H1 (cell line): ENCODE data around the gene CD14. TPM values are rescaled to one million over a fixed set of nuclear protein-coding genes. Genes with fewer than 3 reads are reported as not detected.
A peak's percentile ranks its signal among the peaks of the same experiment; 100 is the strongest.
"Not testable (repeated sequence)": the region's sequence is repeated elsewhere in the genome, so short reads cannot be mapped to it uniquely, and the experiment has no call there.

ENCODE experiments used
- CTCF ChIA-PET: fragments of 300-600 bp; sonication (Branson Sonifier 250); formaldehyde crosslinking; loops from one replicate; lab custom pipeline; 2021; ENCODE audit not compliant: partially characterized antibody; lab: Charles Lee
- POLR2A ChIA-PET: fragments of 300-600 bp; sonication (Branson Sonifier 250); formaldehyde crosslinking; loops from one replicate; lab custom pipeline; 2021; ENCODE audit warnings: inconsistent platforms; ENCODE audit not compliant: partially characterized antibody; lab: Charles Lee
- DNase-seq, 2 experiments: peaks; one replicate each; pipeline versions ENCODE4 v3.0.0 to v3.0.0-alpha.2; 2010 to 2022; ENCODE audit warnings: low spot score in 2 of 2, low read depth in 1 of 2, mixed read lengths in 1 of 2
- FAIRE-seq: peaks from 2 replicates; lab custom pipeline; 2011; peaks lifted over from hg19 to GRCh38; lab: Jason Lieb, UNC
- H2AFZ ChIP-seq: 2 replicates; pipeline ENCODE4 v1.8.1; 2012; ENCODE audit warnings: low read length, inconsistent platforms
- H2AK5ac ChIP-seq: 2 replicates; pipeline ENCODE4 v1.6.1; 2013; ENCODE audit warnings: low read depth, low read length
- H2BK120ac ChIP-seq: replicated peaks from 2 replicates; pipeline ENCODE3; 2013; ENCODE audit warnings: low read depth, low read length, inconsistent platforms
- H2BK12ac ChIP-seq: 2 replicates; pipeline ENCODE4 v1.6.1; 2013; ENCODE audit warnings: low read depth, low read length
- H2BK15ac ChIP-seq: 2 replicates; pipeline ENCODE4 v1.6.1; 2013; ENCODE audit warnings: low read length
- H2BK20ac ChIP-seq: 2 replicates; pipeline ENCODE4 v1.6.1; 2013; ENCODE audit warnings: low read length
- H2BK5ac ChIP-seq: 2 replicates; pipeline ENCODE4 v1.6.1; 2013; ENCODE audit warnings: low read depth, low read length
- H3K14ac ChIP-seq: 2 replicates; pipeline ENCODE4 v1.6.1; 2013; ENCODE audit warnings: inconsistent platforms; ENCODE audit not compliant: insufficient read length
- H3K18ac ChIP-seq: 2 replicates; pipeline ENCODE4 v1.6.1; 2013; ENCODE audit warnings: low read length; ENCODE audit errors: extremely low read depth
- H3K23ac ChIP-seq: 2 replicates; pipeline ENCODE4 v1.6.1; 2013; ENCODE audit warnings: inconsistent platforms; ENCODE audit not compliant: insufficient read length
- H3K23me2 ChIP-seq: 2 replicates; pipeline ENCODE4 v1.6.1; 2013; ENCODE audit warnings: low read depth, low read length
- H3K27ac ChIP-seq: 2 replicates; pipeline ENCODE4 v1.6.1; 2011; ENCODE audit warnings: low read depth, low read length, inconsistent platforms
- H3K27me3 ChIP-seq, 4 experiments: replicated peaks in 1 of 4; 1 replicate in 1 of 4; 2 replicates in 3 of 4; pipeline versions ENCODE4 v1.6.1 to v1.8.1; 2011 to 2013; ENCODE audit warnings: low read length in 3 of 4, mild to moderate bottlenecking in 3 of 4, inconsistent platforms in 2 of 4, mixed read lengths in 2 of 4, moderate library complexity in 1 of 4; ENCODE audit not compliant: control insufficient read depth in 3 of 4, insufficient read depth in 3 of 4; ENCODE audit errors: extremely low read depth in 1 of 4
- H3K36me3 ChIP-seq, 4 experiments: 2 replicates each; pipeline versions ENCODE4 v1.6.1 to v1.8.1; 2011 to 2013; ENCODE audit warnings: mild to moderate bottlenecking in 4 of 4, low read length in 3 of 4, moderate library complexity in 2 of 4, control low read depth in 1 of 4, inconsistent platforms in 1 of 4; ENCODE audit not compliant: insufficient read depth in 4 of 4, control insufficient read depth in 2 of 4
- H3K4ac ChIP-seq: replicated peaks from 2 replicates; pipeline ENCODE3; 2013; ENCODE audit warnings: low read length, low read depth, mixed read lengths, inconsistent platforms; ENCODE audit not compliant: insufficient read length
- H3K4me1 ChIP-seq, 4 experiments: replicated peaks in 1 of 4; 1 replicate in 1 of 4; 2 replicates in 3 of 4; pipeline versions ENCODE4 v1.6.1 to v1.8.1; 2011 to 2013; ENCODE audit warnings: low read length in 3 of 4, inconsistent platforms in 2 of 4, mixed read lengths in 1 of 4; ENCODE audit not compliant: insufficient read depth in 4 of 4, control insufficient read depth in 3 of 4
- H3K4me2 ChIP-seq, 2 experiments: 2 replicates each; pipeline versions ENCODE4 v1.6.1 to v1.8.1; 2011 to 2013; ENCODE audit warnings: low read depth in 2 of 2, low read length in 2 of 2, control low read depth in 1 of 2, inconsistent platforms in 1 of 2, mild to moderate bottlenecking in 1 of 2; ENCODE audit not compliant: insufficient read depth in 1 of 2
- H3K4me3 ChIP-seq, 4 experiments: fragments of 200-600, 300-600 bp in 1 of 4; sonication (generic), shearing (Covaris generic), sonication (Bioruptor Twin) in 1 of 4; 2 replicates each; pipeline versions ENCODE4 v1.5.1 to v1.8.1; 2011 to 2016; ENCODE audit warnings: low read length in 4 of 4, low read depth in 3 of 4, control low read depth in 2 of 4, inconsistent platforms in 2 of 4, mild to moderate bottlenecking in 2 of 4, mixed read lengths in 1 of 4, moderate library complexity in 1 of 4; ENCODE audit not compliant: insufficient read depth in 2 of 4; ENCODE audit errors: extremely low read depth in 1 of 4
- H3K56ac ChIP-seq: replicated peaks from 2 replicates; pipeline ENCODE3; 2013; ENCODE audit warnings: low read depth, mild to moderate bottlenecking, mixed read lengths, low read length, inconsistent platforms; ENCODE audit not compliant: insufficient read length
- H3K79me1 ChIP-seq: 2 replicates; pipeline ENCODE4 v1.6.1; 2013; ENCODE audit warnings: low read depth, low read length, control low read depth
- H3K79me2 ChIP-seq, 2 experiments: 2 replicates each; pipeline versions ENCODE4 v1.6.1 to v1.8.1; 2012 to 2013; ENCODE audit warnings: low read length in 2 of 2, mild to moderate bottlenecking in 2 of 2, inconsistent platforms in 1 of 2; ENCODE audit not compliant: insufficient read depth in 2 of 2, control insufficient read depth in 1 of 2
- H3K9ac ChIP-seq, 4 experiments: replicated peaks in 1 of 4; 1 replicate in 1 of 4; 2 replicates in 3 of 4; pipeline versions ENCODE4 v1.6.1 to v1.8.1; 2011 to 2013; ENCODE audit warnings: low read depth in 3 of 4, low read length in 3 of 4, control low read depth in 2 of 4, mild to moderate bottlenecking in 2 of 4, moderate library complexity in 2 of 4, inconsistent platforms in 1 of 4; ENCODE audit errors: extremely low read depth in 1 of 4
- H3K9me3 ChIP-seq, 2 experiments: 2 replicates each; pipeline versions ENCODE4 v1.6.1 to v1.8.1; 2012 to 2013; ENCODE audit warnings: mild to moderate bottlenecking in 2 of 2, moderate library complexity in 2 of 2, control low read depth in 1 of 2, inconsistent platforms in 1 of 2, low read depth in 1 of 2, low read length in 1 of 2, mixed read lengths in 1 of 2; ENCODE audit not compliant: insufficient read depth in 2 of 2
- H4K20me1 ChIP-seq, 2 experiments: replicated peaks in 1 of 2; 2 replicates each; pipeline versions ENCODE3 to v1.8.1; 2011 to 2013; ENCODE audit warnings: inconsistent platforms in 2 of 2, low read length in 2 of 2, mild to moderate bottlenecking in 1 of 2; ENCODE audit not compliant: insufficient read depth in 2 of 2, control insufficient read depth in 1 of 2
- H4K5ac ChIP-seq: 2 replicates; pipeline ENCODE4 v1.6.1; 2013; ENCODE audit warnings: low read length, low read depth, mixed read lengths, inconsistent platforms; ENCODE audit not compliant: insufficient read length
- H4K8ac ChIP-seq: 2 replicates; pipeline ENCODE4 v1.8.0; 2013; ENCODE audit warnings: mild to moderate bottlenecking, moderate library complexity, low read length, inconsistent platforms; ENCODE audit not compliant: insufficient read depth; ENCODE audit errors: extremely low read depth
- H4K91ac ChIP-seq: replicated peaks from 2 replicates; pipeline ENCODE3; 2013; ENCODE audit warnings: low read length, mixed read lengths, inconsistent platforms; ENCODE audit not compliant: insufficient read length
- NANOG ChIP-seq: IDR thresholded peaks from 2 replicates; pipeline ENCODE4 v1.6.1; 2011; ENCODE audit warnings: low read length, low read depth, mild to moderate bottlenecking, inconsistent platforms; ENCODE audit not compliant: insufficient read depth, poor library complexity, severe bottlenecking
- NRF1 ChIP-seq: IDR thresholded peaks from 2 replicates; pipeline ENCODE4 v1.6.1; 2011; ENCODE audit warnings: mild to moderate bottlenecking, low read depth, low read length, improper control_type of control experiment
- POLR2A ChIP-seq, 2 experiments: IDR thresholded peaks; 1 replicate in 1 of 2; 2 replicates in 1 of 2; pipeline ENCODE4 v1.6.1; 2011; ENCODE audit warnings: low read depth in 2 of 2, low read length in 2 of 2, mild to moderate bottlenecking in 2 of 2; ENCODE audit errors: control extremely low read depth in 1 of 2
- SP2 ChIP-seq: IDR thresholded peaks from 2 replicates; pipeline ENCODE4 v1.6.1; 2012; ENCODE audit warnings: mild to moderate bottlenecking, low read length, inconsistent platforms
- TBP ChIP-seq: IDR thresholded peaks from 2 replicates; pipeline ENCODE4 v1.6.1; 2011; ENCODE audit warnings: low read depth, low read length, improper control_type of control experiment
- WGBS, 2 experiments: shearing (Covaris generic) in 1 of 2; methylation state at CpG; one replicate each; pipeline versions ENCODE4 v1.1.6 to v1.1.7; 2013 to 2015; ENCODE audit warnings: low lambda C conversion rate in 2 of 2, mixed read lengths in 2 of 2, inconsistent platforms in 1 of 2, low coverage in 1 of 2, missing lambda C conversion rate in 1 of 2; ENCODE audit not compliant: insufficient replicate concordance in 2 of 2, insufficient coverage in 1 of 2, insufficient read length in 1 of 2; ENCODE audit errors: extremely low coverage in 1 of 2, missing lambda C conversion rate in 1 of 2; 5-methylcytosine and 5-hydroxymethylcytosine counted together
- polyA plus RNA-seq, 7 experiments: library from polyadenylated mRNA; depleted of rRNA in 3 of 7; stranded (reverse) in 5 of 7; unstranded in 2 of 7; fragments of >200 nt in 5 of 7; fragments of 200-250 nt in 2 of 7; gene quantifications; 1 replicate in 5 of 7; 2 replicates in 1 of 7; 4 replicates in 1 of 7; pipeline versions ENCODE4 v1.2.1 to v1.2.3, GENCODE V29; 2011 to 2013; ENCODE audit warnings: missing spikeins in 2 of 7, mixed read lengths in 2 of 7
- total RNA-seq: library from RNA; stranded (reverse); fragmentation: NEBNext Ultra II Directional; extraction: Animal tissue kit (Norgen Biotek cat#: 25700); gene quantifications from 2 replicates; pipeline ENCODE4 v1.2.1, GENCODE V29; 2021

CD14 gene
- total and polyA plus RNA-seq, 2 of the 8 experiments (the other 6 are each of a cell fraction or from before 2014, with no cell fraction given) = 0.15 TPM; not detected in 1

- TF ChIP-seq NANOG (no peak), SP2 (no peak), POLR2A (IDR thresholded peaks at IDR 0.05; ENCODE audit: control extremely low read depth in 1 of 2, low read depth in 2 of 2, low read length in 2 of 2) (no peak), TBP (no peak), NRF1 (no peak)
These were observed 38.6 kb upstream of the CD14 start (continued) for GRCh38 chr5:140671472-140672125.

GRCh38 chr5:140671035-140671434, 38.1 kb upstream of the CD14 start:
- not testable (repeated sequence) for H4K8ac ChIP-seq, H3K23ac ChIP-seq, H3K18ac ChIP-seq, H2AFZ ChIP-seq, H4K20me1 ChIP-seq, H3K79me1 ChIP-seq, H3K4me2 ChIP-seq, H3K4me3 ChIP-seq, H2AK5ac ChIP-seq, H3K23me2 ChIP-seq, H3K4ac ChIP-seq, H2BK120ac ChIP-seq, H3K27ac ChIP-seq, H2BK20ac ChIP-seq, H2BK12ac ChIP-seq, FAIRE-seq, H4K5ac ChIP-seq, H3K9ac ChIP-seq, H3K4me1 ChIP-seq, H4K91ac ChIP-seq, H2BK5ac ChIP-seq, H3K56ac ChIP-seq, H3K9me3 ChIP-seq, H2BK15ac ChIP-seq, H3K14ac ChIP-seq, H3K27me3 ChIP-seq
- Histone ChIP-seq H3K79me2 (peaks cover 0 to 10% of the 10 kb centered on the region in 2 experiments; a peak in 2 of 4 replicates), H3K36me3 (peaks cover 11 to 52% (median 36%) of the 10 kb centered on the region in 4 experiments)
- ChIA-PET POLR2A (interaction anchor here (1.0 to 9.8 kb wide), 6 partner anchors 18 to 37 kb away, joined by 3 to 85 read pairs (median 7); partner anchors contain the start of genes HARS1, HARS2, IK and NDUFA2), CTCF (interaction anchor here (1.1 to 1.2 kb wide), 2 partner anchors 9 to 946 kb away, joined by 3 to 4 read pairs; no protein-coding TSS in a partner anchor)
- DNase-seq = peak in 1 of 2 experiments; percentile 45
- 89% methylated on average over 4 of the region's 4 CpGs; no CpG with 5 or more reads in 1 of the 2 experiments for WGBS, 2 experiments
